Brain microvascular endothelial cell (primary cell): ENCODE data around the gene ACKR1.

Source experiments
- DNase-seq: peaks from one replicate; pipeline ENCODE4 v3.0.0-alpha.2; 2020
- H3K27ac ChIP-seq: fragments of 250-450 bp; sonication (Bioruptor Pico); 2 replicates; pipeline ENCODE4 v1.5.1; 2020; ENCODE audit warnings: mild to moderate bottlenecking, moderate library complexity
- H3K27me3 ChIP-seq: fragments of 250-450 bp; sonication (Bioruptor Pico); replicated peaks from 2 replicates; pipeline ENCODE4 v1.5.1; 2020; ENCODE audit warnings: mild to moderate bottlenecking
- H3K36me3 ChIP-seq: fragments of 250-450 bp; sonication (Bioruptor Pico); replicated peaks from 2 replicates; pipeline ENCODE4 v1.5.1; 2020; ENCODE audit warnings: mild to moderate bottlenecking
- H3K4me3 ChIP-seq: 2 replicates; pipeline ENCODE4 v1.5.1; 2011; ENCODE audit warnings: low read depth, mild to moderate bottlenecking, control low read depth, low read length, moderate library complexity
- CTCF ChIP-seq: IDR thresholded peaks from 2 replicates; pipeline ENCODE4 v1.5.1; 2011; ENCODE audit warnings: low read depth, mild to moderate bottlenecking, moderate library complexity, low read length, control low read depth, inconsistent platforms; ENCODE audit errors: missing control alignments
- in situ Hi-C: cut with HindIII; loops from 2 replicates; pipeline ENCODE4 v1.10.0; 2017; ENCODE audit warnings: low sequenced_read_pairs, low pct_ligation_motif_present

Gene ACKR1

GRCh38 chr1:159200769-159201168, 3.9 kb upstream of the ACKR1 start:
- TF ChIP-seq CTCF, result no peak

GRCh38 chr1:159201642-159202041, 3.0 kb upstream of the ACKR1 start:
- in situ Hi-C loops, result no loop called here
- Histone ChIP-seq H3K27me3 (no peaks in the 10 kb centered on the region), H3K27ac (no peak overlapping the region), H3K4me3 (no peak overlapping the region), H3K36me3 (no peaks in the 10 kb centered on the region)
- DNase-seq, result no peak
- no peak for TF ChIP-seq CTCF

More at GRCh38 chr1:159200769-159201168, 3.9 kb upstream of the ACKR1 start:
- Histone ChIP-seq H3K27me3 (no peaks in the 10 kb centered on the region), H3K27ac (no peak overlapping the region), H3K36me3 (no peaks in the 10 kb centered on the region), H3K4me3 (no peak overlapping the region)
- in situ Hi-C loops, result no loop called here
- no peak for DNase-seq

DNA sequence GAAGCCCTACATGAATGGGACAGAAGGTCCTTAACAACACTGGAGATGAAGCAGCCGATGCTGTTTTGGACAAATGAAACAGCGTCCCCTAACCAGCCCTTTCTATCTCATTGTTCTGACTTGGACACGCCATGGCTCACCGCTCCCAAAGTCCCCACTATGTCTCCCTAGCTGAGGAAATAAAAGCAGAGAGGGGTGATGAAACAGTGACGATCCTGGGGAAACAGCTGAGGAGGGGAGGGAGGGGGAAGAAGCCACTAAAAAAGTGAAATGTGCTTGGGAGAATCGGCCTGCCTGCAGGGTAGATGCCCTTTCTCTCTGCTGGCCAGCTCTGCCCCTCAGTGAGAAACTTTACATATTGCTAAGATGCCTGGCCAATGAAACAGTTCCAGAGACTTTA, 1.1 kb upstream of the ACKR1 start:
- no peak for TF ChIP-seq CTCF
- Histone ChIP-seq H3K27ac (no peak overlapping the region), H3K27me3 (no peaks in the 10 kb centered on the region), H3K36me3 (no peaks in the 10 kb centered on the region), H3K4me3 (no peak overlapping the region)
- DNase-seq, result no peak
- in situ Hi-C loops, result no loop called here

DNA sequence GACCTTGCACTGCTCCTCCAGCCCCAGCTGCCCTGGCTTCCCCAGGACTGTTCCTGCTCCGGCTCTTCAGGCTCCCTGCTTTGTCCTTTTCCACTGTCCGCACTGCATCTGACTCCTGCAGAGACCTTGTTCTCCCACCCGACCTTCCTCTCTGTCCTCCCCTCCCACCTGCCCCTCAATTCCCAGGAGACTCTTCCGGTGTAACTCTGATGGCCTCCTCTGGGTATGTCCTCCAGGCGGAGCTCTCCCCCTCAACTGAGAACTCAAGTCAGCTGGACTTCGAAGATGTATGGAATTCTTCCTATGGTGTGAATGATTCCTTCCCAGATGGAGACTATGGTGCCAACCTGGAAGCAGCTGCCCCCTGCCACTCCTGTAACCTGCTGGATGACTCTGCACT, 550 bp downstream of the ACKR1 start:
- no peak for DNase-seq
- in situ Hi-C loops, result no loop called here
- Histone ChIP-seq H3K36me3 (no peaks in the 10 kb centered on the region), H3K4me3 (no peak overlapping the region), H3K27ac (no peak overlapping the region), H3K27me3 (no peaks in the 10 kb centered on the region)
- no peak for TF ChIP-seq CTCF

DNA sequence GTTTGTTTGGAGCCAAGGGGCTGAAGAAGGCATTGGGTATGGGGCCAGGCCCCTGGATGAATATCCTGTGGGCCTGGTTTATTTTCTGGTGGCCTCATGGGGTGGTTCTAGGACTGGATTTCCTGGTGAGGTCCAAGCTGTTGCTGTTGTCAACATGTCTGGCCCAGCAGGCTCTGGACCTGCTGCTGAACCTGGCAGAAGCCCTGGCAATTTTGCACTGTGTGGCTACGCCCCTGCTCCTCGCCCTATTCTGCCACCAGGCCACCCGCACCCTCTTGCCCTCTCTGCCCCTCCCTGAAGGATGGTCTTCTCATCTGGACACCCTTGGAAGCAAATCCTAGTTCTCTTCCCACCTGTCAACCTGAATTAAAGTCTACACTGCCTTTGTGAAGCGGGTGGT, 1.4 kb downstream of the ACKR1 start:
- TF ChIP-seq CTCF, result no peak
- Histone ChIP-seq H3K27me3 (no peaks in the 10 kb centered on the region), H3K4me3 (no peak overlapping the region), H3K27ac (no peak overlapping the region), H3K36me3 (no peaks in the 10 kb centered on the region)
- DNase-seq, result no peak
- in situ Hi-C loops, result no loop called here

- H3K27ac ChIP-seq, result no peak overlapping the region
- no peak for TF ChIP-seq CTCF
- no peak for DNase-seq
- in situ Hi-C loops, result no loop called here
- no peak overlapping the region for H3K4me3 ChIP-seq
- no peaks in the 10 kb centered on the region for H3K36me3 ChIP-seq
- H3K27me3 ChIP-seq, result no peaks in the 10 kb centered on the region
These were observed 2.4 kb downstream of the ACKR1 start for GRCh38 chr1:159207080-159207479.
